Glutamatergic neuron (in vitro differentiated cells): Measurements from ENCODE around the gene MINDY2. TPM values are rescaled to one million over a fixed set of nuclear protein-coding genes. Genes with fewer than 3 reads are reported as not detected.

ENCODE experiments used
- DNase-seq: peaks from one replicate; pipeline ENCODE4 v3.0.0; 2022
- H3K27ac Mint-ChIP-seq: one replicate; pipeline ENCODE4 v1.8.0; 2020; ENCODE audit warnings: mild to moderate bottlenecking, mixed read lengths, inconsistent platforms; ENCODE audit not compliant: unreplicated experiment
- H3K27me3 Mint-ChIP-seq: one replicate; pipeline ENCODE4 v1.8.0; 2020; ENCODE audit warnings: mild to moderate bottlenecking, moderate library complexity, mixed read lengths, inconsistent platforms; ENCODE audit not compliant: unreplicated experiment
- H3K36me3 Mint-ChIP-seq: one replicate; pipeline ENCODE4 v1.8.0; 2020; ENCODE audit warnings: mild to moderate bottlenecking, mixed read lengths, inconsistent platforms; ENCODE audit not compliant: unreplicated experiment
- H3K4me1 Mint-ChIP-seq: one replicate; pipeline ENCODE4 v1.8.0; 2020; ENCODE audit warnings: mild to moderate bottlenecking, low read depth, mixed read lengths, inconsistent platforms; ENCODE audit not compliant: unreplicated experiment
- H3K4me3 Mint-ChIP-seq: one replicate; pipeline ENCODE4 v1.8.0; 2020; ENCODE audit warnings: mild to moderate bottlenecking, mixed read lengths, inconsistent platforms; ENCODE audit not compliant: unreplicated experiment
- H3K9me3 Mint-ChIP-seq: one replicate; pipeline ENCODE4 v1.8.0; 2020; ENCODE audit warnings: mild to moderate bottlenecking, moderate library complexity, mixed read lengths, inconsistent platforms; ENCODE audit not compliant: unreplicated experiment
- CTCF ChIP-seq: fragments of 200-600 bp; sonication (generic); IDR thresholded peaks from one replicate; pipeline ENCODE4 v1.5.0; 2021; ENCODE audit not compliant: partially characterized antibody, unreplicated experiment
- total RNA-seq: library from RNA; stranded (reverse); fragmentation: NEBNext Ultra II Directional; extraction: Animal tissue kit (Norgen Biotek cat#: 25700); gene quantifications from one replicate; pipeline ENCODE4 v1.2.1, GENCODE V29; 2021; ENCODE audit not compliant: unreplicated experiment

Gene MINDY2
- total RNA-seq, 1 donor from 2014 or later, result 34.3 TPM

GRCh38 chr15:58785355-58785754, 14.3 kb downstream of the MINDY2 start:
- H3K9me3 Mint-ChIP-seq, result no peaks in the 10 kb centered on the region

GRCh38 chr15:58788056-58788710, 17.1 kb downstream of the MINDY2 start:
- H3K4me1 Mint-ChIP-seq, result no peaks in the 10 kb centered on the region
- no peak for DNase-seq
- no peak for TF ChIP-seq CTCF
- H3K4me3 Mint-ChIP-seq, result no peak overlapping the region
- no peaks in the 10 kb centered on the region for H3K27me3 Mint-ChIP-seq
- no peaks in the 10 kb centered on the region for H3K9me3 Mint-ChIP-seq
- peaks cover 5% of the 10 kb centered on the region for H3K36me3 Mint-ChIP-seq
- no peak overlapping the region for H3K27ac Mint-ChIP-seq

More at GRCh38 chr15:58785355-58785754, 14.3 kb downstream of the MINDY2 start:
- Mint-ChIP-seq H3K27me3 (no peaks in the 10 kb centered on the region), H3K27ac (no peak overlapping the region), H3K4me3 (no peak overlapping the region), H3K4me1 (no peaks in the 10 kb centered on the region), H3K36me3 (peaks cover under 1% of the 10 kb centered on the region)
- DNase-seq, result no peak
- TF ChIP-seq CTCF, result no peak

GRCh38 chr15:58793862-58794261, 22.8 kb downstream of the MINDY2 start:
- no peak for TF ChIP-seq CTCF
- Mint-ChIP-seq H3K9me3 (no peaks in the 10 kb centered on the region), H3K4me1 (no peaks in the 10 kb centered on the region), H3K36me3 (peaks cover 5% of the 10 kb centered on the region), H3K4me3 (no peak overlapping the region), H3K27ac (no peak overlapping the region), H3K27me3 (no peaks in the 10 kb centered on the region)
- DNase-seq, result no peak

GRCh38 chr15:58795825-58796224, 24.7 kb downstream of the MINDY2 start:
- Mint-ChIP-seq H3K36me3 (no peaks in the 10 kb centered on the region), H3K27ac (no peak overlapping the region), H3K4me1 (no peaks in the 10 kb centered on the region), H3K27me3 (no peaks in the 10 kb centered on the region), H3K4me3 (no peak overlapping the region), H3K9me3 (no peaks in the 10 kb centered on the region)
- DNase-seq, result no peak
- no peak for TF ChIP-seq CTCF

GRCh38 chr15:58797505-58797904, 26.4 kb downstream of the MINDY2 start:
- TF ChIP-seq CTCF, result no peak
- no peaks in the 10 kb centered on the region for H3K9me3 Mint-ChIP-seq
- no peak overlapping the region for H3K27ac Mint-ChIP-seq
- H3K36me3 Mint-ChIP-seq, result no peaks in the 10 kb centered on the region
- H3K4me3 Mint-ChIP-seq, result no peak overlapping the region
- H3K27me3 Mint-ChIP-seq, result no peaks in the 10 kb centered on the region
- no peaks in the 10 kb centered on the region for H3K4me1 Mint-ChIP-seq
- DNase-seq, result no peak
